GM12878 (cell line): ENCODE results near the gene CRTC1. TPM values are rescaled to one million over a fixed set of nuclear protein-coding genes. Genes with fewer than 3 reads are reported as not detected.

Experiments used
- ATAC-seq: fragments of 200-7000 bp; cut with Tn5 transposase; 3 replicates; pipeline ENCODE4 v1.9.1; 2020; ENCODE audit warnings: mild to moderate bottlenecking, moderate library complexity
- BruUV-seq: library from RNA; stranded (reverse); fragments of 400-500 nt; replicated peaks from 2 replicates; lab custom pipeline; 2021; lab: Mats Ljungman, UMichigan
- CTCF ChIA-PET: fragments of 300-600 bp; sonication (Branson Sonifier 250); formaldehyde crosslinking; extraction: SDS; loops from one replicate; lab custom pipeline; 2021; ENCODE audit warnings: inconsistent platforms; lab: Yijun Ruan, JAX
- POLR2A ChIA-PET: fragments of 350-600 bp; formaldehyde crosslinking; extraction: SDS; loops from one replicate; lab custom pipeline; 2021; ENCODE audit warnings: inconsistent platforms; lab: Charles Lee
- RAD21 ChIA-PET: fragments of 300-600 bp; sonication (Branson Sonifier 250); formaldehyde crosslinking; loops from one replicate; lab custom pipeline; 2023; ENCODE audit warnings: antibody characterized with exemption; ENCODE audit not compliant: unreplicated experiment; lab: Charles Lee
- SMC1A ChIA-PET: fragments of 300-600 bp; sonication (Branson Sonifier 250); formaldehyde crosslinking; loops from one replicate; lab custom pipeline; 2023; ENCODE audit not compliant: unreplicated experiment, uncharacterized antibody; lab: Charles Lee
- DNase-seq: peaks from one replicate; pipeline ENCODE4 v3.0.0-alpha.2; 2011; ENCODE audit warnings: low read depth, low spot score
- FAIRE-seq: peaks from 3 replicates; lab custom pipeline; 2011; peaks lifted over from hg19 to GRCh38; lab: Jason Lieb, UNC
- H2AFZ ChIP-seq: 2 replicates; pipeline ENCODE4 v1.6.0; 2011; ENCODE audit warnings: low read depth, low read length, control low read depth; ENCODE audit not compliant: control insufficient read depth
- H3K27ac ChIP-seq: 2 replicates; pipeline ENCODE4 v1.5.1; 2011; ENCODE audit warnings: control low read depth; ENCODE audit not compliant: control insufficient read depth, insufficient read depth
- H3K27me3 ChIP-seq, 2 experiments: replicated peaks in 1 of 2; 2 replicates each; pipeline versions ENCODE4 v1.6.0 to v1.6.1; 2011; ENCODE audit warnings: low read length in 1 of 2; ENCODE audit not compliant: control insufficient read depth in 2 of 2, insufficient read depth in 2 of 2
- H3K36me3 ChIP-seq, 2 experiments: 2 replicates each; pipeline ENCODE4 v1.5.1; 2011; ENCODE audit warnings: low read length in 1 of 2; ENCODE audit not compliant: control insufficient read depth in 2 of 2, insufficient read depth in 2 of 2
- H3K4me1 ChIP-seq: 2 replicates; pipeline ENCODE4 v1.6.1; 2011; ENCODE audit warnings: mild to moderate bottlenecking, low read length, moderate library complexity, mixed read lengths; ENCODE audit not compliant: control insufficient read depth, insufficient read depth
- H3K4me2 ChIP-seq: 2 replicates; pipeline ENCODE4 v1.6.0; 2011; ENCODE audit warnings: control low read depth; ENCODE audit not compliant: control insufficient read depth, insufficient read depth
- H3K4me3 ChIP-seq: fragments of 200-600 bp; sonication (generic); 2 replicates; pipeline ENCODE4 v1.5.1; 2016
- H3K79me2 ChIP-seq: 2 replicates; pipeline ENCODE4 v1.6.0; 2011; ENCODE audit warnings: low read length; ENCODE audit not compliant: control insufficient read depth, insufficient read depth
- H3K9ac ChIP-seq: 2 replicates; pipeline ENCODE4 v1.8.0; 2011; ENCODE audit warnings: low read length, control low read depth, mixed read lengths; ENCODE audit not compliant: control insufficient read depth, insufficient read depth
- H3K9me3 ChIP-seq: replicated peaks from 3 replicates; pipeline ENCODE4 v1.5.1; 2011; ENCODE audit warnings: mild to moderate bottlenecking, low read length; ENCODE audit not compliant: control insufficient read depth, insufficient read depth
- H4K20me1 ChIP-seq: 2 replicates; pipeline ENCODE4 v1.6.0; 2011; ENCODE audit not compliant: control insufficient read depth, insufficient read depth
- ATF3 ChIP-seq: IDR thresholded peaks from 2 replicates; pipeline ENCODE4 v1.6.1; 2011; ENCODE audit warnings: low read depth, mild to moderate bottlenecking, low read length, moderate library complexity, borderline replicate concordance; ENCODE audit errors: extremely low read depth
- BACH1 ChIP-seq: fragments of 450-650 bp; IDR thresholded peaks from 2 replicates; pipeline ENCODE4 v1.6.1; 2017; ENCODE audit warnings: mild to moderate bottlenecking, borderline replicate concordance
- EED ChIP-seq: sonication (generic); IDR thresholded peaks from 2 replicates; pipeline ENCODE4 v1.6.1; 2016; ENCODE audit warnings: antibody characterized with exemption, low read depth
- MXI1 ChIP-seq: fragments of 150-350 bp; IDR thresholded peaks from 2 replicates; pipeline ENCODE4 v1.6.1; 2011; ENCODE audit warnings: low read depth, mild to moderate bottlenecking, inconsistent platforms, low read length, improper control_type of control experiment
- PBX3 ChIP-seq: IDR thresholded peaks from 2 replicates; pipeline ENCODE4 v1.6.1; 2011; ENCODE audit warnings: mild to moderate bottlenecking, low read depth, low read length, moderate library complexity; ENCODE audit not compliant: insufficient replicate concordance
- PKNOX1 ChIP-seq: fragments of 450-650 bp; IDR thresholded peaks from 2 replicates; pipeline ENCODE4 v1.6.1; 2016; ENCODE audit warnings: mild to moderate bottlenecking
- SIN3A ChIP-seq: IDR thresholded peaks from 2 replicates; pipeline ENCODE4 v1.6.1; 2012; ENCODE audit warnings: low read depth, low read length, improper control_type of control experiment
- SPI1 ChIP-seq: IDR thresholded peaks from 2 replicates; pipeline ENCODE4 v1.6.1; 2011; ENCODE audit warnings: low read depth, mild to moderate bottlenecking, low read length, moderate library complexity, borderline replicate concordance; ENCODE audit not compliant: insufficient read depth
- USF2 ChIP-seq: IDR thresholded peaks from 2 replicates; pipeline ENCODE4 v1.6.1; 2011; ENCODE audit warnings: low read depth, low read length, improper control_type of control experiment, borderline replicate concordance
- YY1 ChIP-seq: IDR thresholded peaks from 2 replicates; pipeline ENCODE4 v1.6.1; 2011; ENCODE audit warnings: low read depth, mild to moderate bottlenecking, low read length
- ZZZ3 ChIP-seq: IDR thresholded peaks from 2 replicates; pipeline ENCODE4 v1.6.1; 2011; ENCODE audit warnings: low read depth; ENCODE audit not compliant: control insufficient read depth, insufficient read length
- WGBS: methylation state at CpG from one replicate; pipeline ENCODE4 v1.1.6; 2016; ENCODE audit warnings: low lambda C conversion rate; ENCODE audit not compliant: insufficient replicate concordance, insufficient coverage; ENCODE audit errors: missing lambda C conversion rate; 5-methylcytosine and 5-hydroxymethylcytosine counted together
- in situ Hi-C: fragments of 300-500 bp; cut with MboI; formaldehyde crosslinking; loops from 9 replicates; pipeline ENCODE4 v1.14.3; 2018; ENCODE audit warnings: mixed read lengths
- intact Hi-C: fragments of 100-400 bp; cut with micrococcal nuclease; formaldehyde crosslinking; loops from one replicate; pipeline ENCODE4 v1.14.2; 2022; ENCODE audit not compliant: unreplicated experiment
- polyA plus RNA-seq, 11 experiments: library from polyadenylated mRNA; depleted of rRNA in 4 of 11; unstranded in 6 of 11; stranded (reverse) in 5 of 11; fragments of >200 nt; fragmentation: Nextera tagmentation in 4 of 11; fragmentation: Illumina TruSeq in 1 of 11; extraction: Ambion mirVana in 4 of 11; extraction: Trizol in 1 of 11; gene quantifications; 1 replicate in 1 of 11; 2 replicates in 10 of 11; pipeline versions ENCODE4 v1.2.1 to v1.2.3, GENCODE V29; 2011 to 2016; ENCODE audit warnings: inconsistent platforms in 2 of 11, missing spikeins in 2 of 11, low read depth in 1 of 11
- total RNA-seq, 4 experiments: library from RNA; depleted of rRNA in 3 of 4; stranded (reverse); fragments of >200 nt in 3 of 4; fragmentation: Illumina TruSeq in 1 of 4; extraction: Trizol in 1 of 4; gene quantifications; 2 replicates each; pipeline versions ENCODE4 v1.2.1 to v1.2.3, GENCODE V29; 2013 to 2021

The CRTC1 gene
- total and polyA plus RNA-seq, 10 of the 15 experiments (the other 5 are each of a cell fraction or from before 2014, with no cell fraction given) = 0.02 to 4.6 (median 1.1) TPM; not detected in 1

- H3K4me1 ChIP-seq = no peaks in the 10 kb centered on the region; the same call in 1 of the 2 replicates
- TF ChIP-seq PBX3 = no peak
- TF ChIP-seq PKNOX1 = no peak
- TF ChIP-seq YY1 = no peak
- no peak for TF ChIP-seq ATF3
- TF ChIP-seq USF2 = no peak
- no peak for TF ChIP-seq EED
- no peak for TF ChIP-seq ZZZ3
- no peak for TF ChIP-seq SIN3A
- TF ChIP-seq BACH1 = no peak
- no peak for TF ChIP-seq SPI1
- TF ChIP-seq MXI1 = no peak
- no peaks in the 10 kb centered on the region for H3K79me2 ChIP-seq
- no peaks in the 10 kb centered on the region; the same call in 2 of the 3 replicates for H3K9me3 ChIP-seq
- SMC1A ChIA-PET = no interaction called here
- in situ Hi-C loops (no loop called here), intact Hi-C loops (no loop called here)
- H3K27ac ChIP-seq = no peak overlapping the region
- peaks cover 4 to 7% of the 10 kb centered on the region in 2 experiments for H3K27me3 ChIP-seq
- no peak for DNase-seq
- no peak for ATAC-seq
- no peak overlapping the region for H3K4me3 ChIP-seq
- WGBS = 60% methylated on average over 19 of the region's 19 CpGs
- H3K4me2 ChIP-seq = no peak overlapping the region
- H4K20me1 ChIP-seq = no peaks in the 10 kb centered on the region
- CTCF ChIA-PET = no interaction called here
- no peaks in the 10 kb centered on the region for H3K36me3 ChIP-seq
- FAIRE-seq = no peak
- BruUV-seq = no TSS peak
- no peak overlapping the region for H3K9ac ChIP-seq
- POLR2A ChIA-PET = no interaction called here
- RAD21 ChIA-PET = no interaction called here
- H2AFZ ChIP-seq = no peak overlapping the region
These were observed 100.7 kb downstream of the CRTC1 start for GRCh38 chr19:18783958-18784785.
